B cell (primary cell): ENCODE measurements around the gene NETO2.

Experiments
- EZH2 ChIP-seq: IDR thresholded peaks from 2 replicates; pipeline ENCODE4 v1.6.1; 2012; ENCODE audit warnings: borderline replicate concordance, low read depth, mild to moderate bottlenecking, moderate library complexity, low read length; ENCODE audit not compliant: insufficient read depth, poor library complexity, severe bottlenecking
- TF ChIP-seq, protein P1 (sequence below): fragments of 200-600 bp; IDR thresholded peaks from one replicate; pipeline ENCODE4 v1.8.0; 2022; ENCODE audit warnings: antibody characterized with exemption, mild to moderate bottlenecking

DNA sequence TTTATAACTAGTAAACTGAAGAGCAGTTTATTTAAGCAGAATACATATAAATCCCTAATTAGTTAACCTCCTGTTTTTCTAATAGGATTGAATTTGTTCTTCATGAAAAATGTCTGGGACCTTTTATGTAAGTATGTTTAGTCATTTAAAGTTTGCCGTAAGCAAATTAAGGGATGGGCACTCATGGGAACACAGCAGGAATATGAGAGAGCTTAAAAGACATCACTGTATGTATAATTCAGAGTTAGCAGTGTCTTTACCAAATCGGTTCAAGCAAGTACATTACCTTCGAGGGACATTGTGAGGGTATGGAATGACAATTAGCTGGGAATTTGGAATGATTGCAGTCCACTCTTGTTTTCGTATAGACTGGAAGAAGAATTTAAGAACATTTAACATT is 17.7 kb upstream of the NETO2 start:
- TF ChIP-seq, protein P1, sequence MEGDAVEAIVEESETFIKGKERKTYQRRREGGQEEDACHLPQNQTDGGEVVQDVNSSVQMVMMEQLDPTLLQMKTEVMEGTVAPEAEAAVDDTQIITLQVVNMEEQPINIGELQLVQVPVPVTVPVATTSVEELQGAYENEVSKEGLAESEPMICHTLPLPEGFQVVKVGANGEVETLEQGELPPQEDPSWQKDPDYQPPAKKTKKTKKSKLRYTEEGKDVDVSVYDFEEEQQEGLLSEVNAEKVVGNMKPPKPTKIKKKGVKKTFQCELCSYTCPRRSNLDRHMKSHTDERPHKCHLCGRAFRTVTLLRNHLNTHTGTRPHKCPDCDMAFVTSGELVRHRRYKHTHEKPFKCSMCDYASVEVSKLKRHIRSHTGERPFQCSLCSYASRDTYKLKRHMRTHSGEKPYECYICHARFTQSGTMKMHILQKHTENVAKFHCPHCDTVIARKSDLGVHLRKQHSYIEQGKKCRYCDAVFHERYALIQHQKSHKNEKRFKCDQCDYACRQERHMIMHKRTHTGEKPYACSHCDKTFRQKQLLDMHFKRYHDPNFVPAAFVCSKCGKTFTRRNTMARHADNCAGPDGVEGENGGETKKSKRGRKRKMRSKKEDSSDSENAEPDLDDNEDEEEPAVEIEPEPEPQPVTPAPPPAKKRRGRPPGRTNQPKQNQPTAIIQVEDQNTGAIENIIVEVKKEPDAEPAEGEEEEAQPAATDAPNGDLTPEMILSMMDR: no peak
- no peak for TF ChIP-seq EZH2
